Right renal cortex interstitium (tissue), 3 donors: ENCODE measurements around the gene ZNF205. TPM values are rescaled to one million over a fixed set of nuclear protein-coding genes. Genes with fewer than 3 reads are reported as not detected.
"Not testable (repeated sequence)": the region's sequence is repeated elsewhere in the genome, so short reads cannot be mapped to it uniquely, and the experiment has no call there.

ENCODE experiments used
- DNase-seq, 3 donors: peaks; one replicate each; pipeline ENCODE4 v3.0.0-alpha.2; 2013; ENCODE audit warnings: low read depth in 3 of 3, low spot score in 2 of 3
- polyA plus RNA-seq, 3 donors: library from polyadenylated mRNA; unstranded; fragments of 120-200 nt; gene quantifications; one replicate each; pipeline ENCODE4 v1.2.1, GENCODE V29; 2013; ENCODE audit not compliant: insufficient read length in 3 of 3

Gene ZNF205
- polyA plus RNA-seq, 3 donors = 12.7 to 14.6 (median 13.8) TPM

DNA sequence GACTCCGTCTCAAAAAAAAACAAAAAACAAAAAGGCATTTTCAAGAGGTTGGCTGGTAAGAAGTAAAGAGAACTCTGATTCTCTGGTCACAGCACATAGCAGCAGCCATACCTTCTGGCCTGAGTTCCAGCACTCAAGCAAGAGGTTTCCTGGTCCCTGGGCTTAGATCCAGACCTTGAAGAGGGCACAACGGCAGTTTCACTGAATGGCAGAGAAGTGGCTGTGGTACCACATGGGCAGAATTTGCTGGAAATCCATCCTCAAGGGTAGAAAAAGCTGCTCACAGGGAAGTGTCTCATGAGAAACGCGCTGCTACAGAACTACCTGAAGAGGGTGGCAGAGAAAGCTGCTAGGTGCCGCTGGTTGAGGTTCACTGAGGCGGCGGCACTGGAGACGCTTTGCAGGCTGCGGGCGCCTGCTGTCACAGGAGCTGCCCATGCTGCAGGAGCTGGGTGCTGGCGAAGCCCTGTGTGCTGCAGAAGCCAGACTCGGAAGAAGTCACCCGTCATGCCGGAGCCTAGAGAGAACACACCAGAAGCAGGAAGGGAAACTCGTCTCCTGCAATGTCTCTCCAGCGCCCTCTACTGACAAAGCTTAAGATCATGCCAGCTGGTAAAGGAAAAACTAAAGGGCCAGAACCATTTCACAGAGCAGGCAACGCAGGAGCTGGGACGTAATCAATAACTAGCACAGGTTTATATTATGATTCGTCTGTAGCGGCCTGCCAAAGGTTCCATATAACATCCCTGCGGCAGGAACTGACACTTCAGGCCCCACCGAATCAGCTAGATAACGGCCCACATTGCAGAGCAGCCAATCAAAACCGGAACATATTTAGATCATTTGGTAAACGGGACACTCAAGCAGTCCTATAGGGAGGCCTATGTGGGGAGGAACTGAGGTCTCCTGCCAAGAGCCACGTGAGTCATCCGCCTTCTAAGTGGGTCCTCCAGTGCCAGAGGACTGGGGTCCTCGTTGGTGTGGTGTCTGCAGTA, 17.0 kb downstream of the ZNF205 start:
- DNase-seq = peak in 2 of 3 donors; percentile 76 to 80

DNA sequence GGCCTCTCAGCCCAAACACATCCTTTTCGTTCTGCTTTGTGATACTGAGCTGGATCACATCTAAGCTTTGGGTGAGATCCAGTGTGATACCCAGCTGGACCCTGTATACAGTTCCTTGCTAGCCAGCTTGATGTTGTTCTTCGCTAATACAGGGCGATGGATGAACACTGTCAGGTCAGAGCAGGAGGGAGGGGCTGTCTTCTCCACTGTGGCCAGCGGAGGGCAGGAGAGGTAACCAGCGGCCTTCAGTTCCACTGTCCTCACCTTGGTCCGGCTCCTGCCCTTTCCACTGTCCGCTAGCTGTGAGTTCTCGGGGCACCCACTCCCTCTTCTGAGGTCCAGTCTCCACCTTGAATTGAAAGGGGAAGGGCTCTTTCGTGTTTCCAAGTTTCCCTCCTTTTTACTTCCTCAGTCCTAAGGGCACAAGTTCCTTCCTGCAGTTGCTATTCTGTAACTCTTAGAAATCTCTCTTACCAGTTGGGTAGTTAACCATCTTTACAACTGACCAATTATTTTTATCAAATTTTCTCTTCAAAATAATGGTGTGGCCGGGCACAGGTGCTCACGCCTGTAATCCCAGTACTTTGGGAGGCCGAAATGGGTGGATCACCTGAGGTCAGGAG, 19.5 kb downstream of the ZNF205 start:
- DNase-seq = no peak

DNA sequence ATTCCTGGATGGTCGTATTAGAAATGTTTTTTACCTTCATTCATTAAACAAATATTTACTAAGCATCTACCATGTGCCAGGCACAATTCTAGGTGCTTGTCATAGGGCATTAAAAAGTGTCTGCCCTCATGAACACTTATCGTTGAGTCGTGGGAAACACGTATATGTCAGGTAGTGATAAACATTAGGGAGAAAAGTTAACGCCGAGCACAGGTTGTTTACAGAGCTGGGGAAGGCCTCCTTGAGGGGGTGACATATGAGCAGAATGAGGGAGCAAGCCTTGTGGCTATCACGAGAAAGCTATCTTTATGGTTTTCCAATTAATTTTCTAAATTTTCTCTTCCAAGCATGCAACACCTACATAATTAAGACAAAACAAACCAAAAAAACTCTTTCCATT, 21.5 kb downstream of the ZNF205 start:
- DNase-seq = no peak

DNA sequence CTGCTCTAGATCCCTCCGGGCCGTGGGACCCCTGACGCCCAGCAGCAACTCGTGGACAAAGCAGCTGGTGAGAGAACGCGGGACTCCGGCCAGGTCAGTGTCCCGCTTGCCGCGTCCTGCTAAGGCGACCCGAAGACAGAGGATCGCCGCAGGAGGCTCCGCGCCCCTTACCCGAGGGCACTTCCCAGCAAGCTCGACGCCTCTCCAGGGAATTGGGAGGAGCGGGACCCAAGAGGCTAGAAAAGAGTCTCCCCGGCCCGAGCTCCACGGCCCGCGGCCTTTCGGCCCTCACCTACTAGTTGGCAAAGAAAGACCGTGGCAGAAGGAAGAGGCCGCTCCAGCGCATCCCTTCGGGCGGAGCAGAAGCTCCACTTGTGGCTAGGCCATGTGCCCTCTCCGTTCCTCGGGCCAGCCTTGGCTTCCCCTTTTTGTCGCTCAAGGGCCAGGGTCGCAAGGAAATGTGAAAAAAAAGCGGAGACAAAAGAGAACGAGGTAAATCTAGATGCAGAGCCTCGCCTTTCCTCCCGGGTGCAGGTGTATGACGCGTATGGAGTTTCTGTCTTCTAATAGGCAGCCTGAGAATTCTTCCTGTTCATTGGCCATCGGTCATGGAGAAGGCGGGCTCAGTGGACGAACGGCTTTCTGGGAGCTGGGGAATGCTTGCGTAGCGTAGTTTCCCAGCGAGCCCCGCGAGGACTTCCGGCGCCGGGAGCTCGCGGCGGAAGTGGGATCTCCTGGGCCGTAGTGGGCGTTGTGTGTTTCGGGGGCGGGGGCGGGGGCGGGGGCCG, 22.1 kb downstream of the ZNF205 start, which contains the start of gene ZNF213:
ZNF213 (plus strand) TSS at position 692 of the 788 bp plus-strand sequence. CDS start 2,252 bp downstream, outside the sequence.
- DNase-seq = peak; percentile 96 to 98 (median 97)

- no peak for DNase-seq
Measured at GRCh38 chr16:3135126-3135715, 22.8 kb downstream of the ZNF205 start.

- no peak for DNase-seq
Measured at GRCh38 chr16:3137267-3137666, 24.9 kb downstream of the ZNF205 start.

GRCh38 chr16:3138342-3138741, 26.0 kb downstream of the ZNF205 start:
- no peak for DNase-seq

GRCh38 chr16:3138823-3139426, 26.5 kb downstream of the ZNF205 start:
- no peak for DNase-seq

DNA sequence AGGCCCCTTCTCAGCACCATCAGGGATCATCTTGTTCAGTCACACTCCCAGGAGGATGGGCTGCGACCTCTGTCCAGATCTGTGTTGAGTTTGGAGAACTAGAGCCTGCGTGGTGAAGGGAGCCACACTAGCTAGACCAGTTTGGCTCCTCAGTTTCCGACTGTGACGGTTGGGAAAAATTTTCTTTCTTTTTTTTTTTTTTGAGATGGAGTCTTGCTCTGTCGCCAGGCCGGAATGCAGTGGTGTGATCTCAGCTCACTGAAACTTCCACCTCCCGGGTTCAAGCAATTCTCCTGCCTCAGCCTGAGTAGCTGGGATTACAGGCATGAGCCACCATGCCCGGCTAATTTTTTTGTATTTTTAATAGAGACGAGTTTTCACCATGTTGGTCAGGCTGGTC, 27.2 kb downstream of the ZNF205 start:
- DNase-seq = not testable (repeated sequence)

DNA sequence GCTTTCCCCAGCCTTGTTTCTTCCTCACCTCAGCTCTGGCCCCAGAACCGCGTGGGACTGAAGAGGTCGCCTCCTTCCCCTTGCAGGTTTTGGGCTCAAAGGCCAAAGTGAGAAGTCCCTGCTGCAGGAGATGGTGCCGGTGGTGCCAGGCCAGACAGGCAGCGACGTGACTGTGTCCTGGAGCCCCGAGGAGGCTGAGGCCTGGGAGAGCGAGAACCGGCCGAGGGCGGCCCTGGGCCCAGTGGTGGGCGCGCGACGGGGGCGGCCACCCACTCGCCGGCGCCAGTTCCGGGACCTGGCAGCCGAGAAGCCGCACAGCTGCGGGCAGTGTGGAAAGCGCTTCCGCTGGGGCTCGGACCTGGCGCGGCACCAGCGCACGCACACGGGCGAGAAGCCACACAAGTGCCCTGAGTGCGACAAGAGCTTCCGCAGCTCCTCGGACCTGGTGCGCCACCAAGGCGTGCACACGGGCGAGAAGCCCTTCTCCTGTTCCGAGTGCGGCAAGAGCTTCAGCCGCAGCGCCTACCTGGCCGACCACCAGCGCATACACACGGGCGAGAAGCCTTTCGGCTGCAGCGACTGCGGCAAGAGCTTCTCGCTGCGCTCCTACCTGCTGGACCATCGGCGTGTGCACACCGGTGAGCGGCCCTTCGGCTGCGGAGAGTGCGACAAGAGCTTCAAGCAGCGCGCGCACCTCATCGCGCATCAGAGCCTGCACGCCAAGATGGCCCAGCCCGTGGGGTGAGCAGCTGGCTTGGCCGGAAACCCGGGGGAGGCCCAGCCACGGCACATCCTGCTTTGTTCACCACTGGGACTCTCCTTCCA, 28.4 kb downstream of the ZNF205 start:
- no peak for DNase-seq

DNA sequence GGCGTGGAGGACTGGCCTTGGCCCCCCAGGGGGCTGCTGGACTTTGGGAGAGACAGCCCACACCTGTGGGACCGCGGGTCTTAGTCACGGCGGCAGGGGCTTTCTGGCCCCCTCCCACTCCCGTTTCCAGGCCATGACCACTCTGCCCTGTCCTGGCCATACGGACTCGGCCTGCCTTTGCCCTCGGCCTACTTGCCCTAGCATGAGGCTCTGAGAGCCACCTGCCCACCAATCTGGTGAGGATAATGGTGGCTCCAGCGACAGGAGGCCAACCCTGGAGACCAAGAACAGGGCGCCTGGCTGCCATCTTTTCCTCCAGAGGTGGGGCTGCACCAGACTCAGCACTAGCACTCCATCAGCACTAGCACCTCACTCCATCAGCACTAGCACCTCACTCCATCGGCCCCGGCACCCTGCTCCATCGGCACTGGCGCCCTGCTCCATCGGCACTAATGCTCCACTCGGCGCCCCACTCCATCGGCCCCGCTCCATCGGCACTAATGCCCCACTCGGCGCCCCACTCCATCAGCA, 29.5 kb downstream of the ZNF205 start:
- no peak for DNase-seq

DNA sequence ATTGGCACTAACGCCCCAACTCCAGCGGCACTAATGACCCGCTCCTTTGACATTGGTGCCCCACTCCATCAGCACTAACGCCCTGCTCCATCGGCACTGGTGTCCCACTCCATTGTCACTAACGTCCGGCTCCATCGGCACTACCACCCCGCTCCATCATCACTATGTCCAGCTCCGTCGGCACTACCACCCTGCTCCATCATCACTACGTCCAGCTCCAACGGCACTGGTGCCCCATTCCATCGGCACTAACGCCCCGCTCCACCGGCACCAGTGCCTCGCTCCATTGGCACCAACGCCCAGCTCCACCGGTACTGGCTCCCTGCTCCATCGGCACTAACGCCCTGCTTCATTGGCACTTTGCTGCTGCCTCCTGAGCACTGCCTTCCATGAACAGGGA, 29.9 kb downstream of the ZNF205 start:
- DNase-seq = no peak

GRCh38 chr16:3142770-3143169, 30.4 kb downstream of the ZNF205 start:
- DNase-seq = no peak

DNA sequence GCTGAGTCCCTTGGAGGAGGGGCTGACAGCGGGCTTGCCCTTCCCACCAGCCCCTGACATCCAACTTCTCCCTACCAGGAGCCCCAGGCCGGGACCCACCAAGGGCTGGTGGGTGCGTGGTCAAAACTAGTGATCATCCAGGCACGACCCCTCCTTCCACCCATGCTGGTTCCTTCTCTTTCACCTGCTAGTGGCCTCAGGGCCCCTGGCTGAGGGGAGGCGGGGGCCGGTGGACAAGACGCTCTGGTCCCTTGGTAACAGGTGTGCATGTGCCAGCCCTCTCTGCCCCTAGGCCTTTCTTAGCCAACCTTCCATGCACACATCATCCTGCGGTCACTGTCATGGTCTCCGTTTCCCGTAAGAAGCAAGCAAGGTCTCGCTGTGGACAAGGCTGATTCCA, 30.8 kb downstream of the ZNF205 start:
- DNase-seq = no peak

DNA sequence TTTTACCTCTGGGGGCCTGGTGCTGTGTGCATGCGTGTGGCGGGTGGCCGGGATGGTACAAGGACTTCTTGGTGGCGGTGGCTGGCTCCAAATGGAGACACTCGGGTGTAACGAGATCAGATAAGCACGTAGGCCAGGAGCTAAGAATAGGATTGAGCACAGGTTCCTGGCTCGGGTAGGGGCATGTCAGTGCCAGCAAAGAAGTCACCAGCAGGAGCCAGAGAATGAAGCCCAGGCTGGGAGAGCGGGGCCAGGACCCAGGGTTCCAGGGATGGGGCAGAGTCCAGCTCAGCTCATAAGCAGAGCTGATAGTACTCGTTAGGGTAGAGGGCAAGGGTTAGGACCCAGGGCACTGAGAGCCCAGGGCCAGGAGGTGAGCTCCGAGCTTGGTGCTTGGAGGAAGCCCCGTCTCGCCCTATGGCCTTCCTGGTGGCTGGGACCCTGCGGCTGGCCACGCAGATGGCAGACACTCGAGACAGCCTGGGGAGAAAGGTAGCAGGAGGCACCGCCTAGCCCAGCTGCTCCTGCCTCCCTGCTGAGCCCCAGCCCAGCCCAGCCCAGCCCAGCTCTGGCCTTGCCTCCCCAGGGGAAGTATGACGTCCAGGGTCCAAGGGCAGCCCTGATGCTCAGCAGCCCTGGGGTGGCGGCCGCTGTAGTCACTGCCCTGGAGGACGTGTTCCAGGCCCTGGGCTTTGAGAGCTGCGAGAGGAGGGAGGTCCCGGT, 31.4 kb downstream of the ZNF205 start:
- no peak for DNase-seq

- DNase-seq = no peak
Measured at GRCh38 chr16:3144321-3144983, 32.1 kb downstream of the ZNF205 start.

- no peak for DNase-seq
Measured at GRCh38 chr16:3145151-3145550, 32.8 kb downstream of the ZNF205 start.

DNA sequence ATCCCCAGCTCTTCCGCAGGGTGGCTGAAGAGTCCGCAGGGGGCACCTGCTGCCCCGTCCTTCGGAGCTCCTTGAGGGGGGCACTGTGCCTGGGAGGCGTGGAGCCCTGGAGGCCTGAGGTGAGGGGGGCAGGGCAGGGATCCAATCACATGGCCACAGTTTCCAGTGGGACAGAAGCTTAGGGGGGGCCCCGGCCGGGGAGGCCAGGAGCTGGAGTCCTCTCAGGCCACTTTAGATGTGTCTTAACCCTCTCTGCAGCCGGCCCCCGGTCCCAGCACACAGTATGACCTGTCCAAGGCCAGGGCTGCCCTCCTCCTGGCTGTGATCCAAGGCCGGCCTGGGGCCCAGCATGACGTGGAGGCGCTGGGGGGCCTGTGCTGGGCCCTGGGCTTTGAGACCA, 33.3 kb downstream of the ZNF205 start:
- no peak for DNase-seq
